H9 (cell line): Measurements from ENCODE around the gene TMEM208. TPM values are rescaled to one million over a fixed set of nuclear protein-coding genes. Genes with fewer than 3 reads are reported as not detected.

ENCODE experiments used
- DNase-seq: peaks from one replicate; pipeline ENCODE4 v3.0.0-alpha.2; 2017
- H2AFZ ChIP-seq: one replicate; pipeline ENCODE4 v1.6.1; 2013; ENCODE audit warnings: mild to moderate bottlenecking, low read length, control low read depth, moderate library complexity
- H2AK5ac ChIP-seq: 2 replicates; pipeline ENCODE4 v1.6.1; 2013; ENCODE audit warnings: low read length, control low read depth, mixed read lengths; ENCODE audit not compliant: insufficient read length
- H2BK120ac ChIP-seq: one replicate; pipeline ENCODE4 v1.6.1; 2013; ENCODE audit warnings: low read depth, mild to moderate bottlenecking, low read length, control low read depth, inconsistent platforms; ENCODE audit not compliant: poor library complexity, severe bottlenecking
- H2BK12ac ChIP-seq: 2 replicates; pipeline ENCODE4 v1.6.1; 2013; ENCODE audit warnings: low read length, control low read depth, mixed read lengths, low read depth; ENCODE audit not compliant: insufficient read length
- H2BK15ac ChIP-seq: 2 replicates; pipeline ENCODE4 v1.6.1; 2013; ENCODE audit warnings: low read depth, low read length, control low read depth
- H2BK20ac ChIP-seq: one replicate; pipeline ENCODE4 v1.6.1; 2013; ENCODE audit warnings: low read depth, mild to moderate bottlenecking, low read length, control low read depth, inconsistent platforms; ENCODE audit not compliant: poor library complexity, severe bottlenecking
- H2BK5ac ChIP-seq: 2 replicates; pipeline ENCODE4 v1.6.1; 2013; ENCODE audit warnings: low read length, control low read depth, mixed read lengths; ENCODE audit not compliant: insufficient read length
- H3K14ac ChIP-seq: 2 replicates; pipeline ENCODE4 v1.6.1; 2013; ENCODE audit warnings: low read length, control low read depth; ENCODE audit not compliant: insufficient read depth
- H3K18ac ChIP-seq: 2 replicates; pipeline ENCODE4 v1.6.1; 2013; ENCODE audit warnings: low read depth, mild to moderate bottlenecking, mixed read lengths, low read length, control low read depth; ENCODE audit not compliant: insufficient read length
- H3K23ac ChIP-seq: 2 replicates; pipeline ENCODE4 v1.6.1; 2013; ENCODE audit warnings: low read length, control low read depth, mixed read lengths, low read depth; ENCODE audit not compliant: insufficient read length
- H3K23me2 ChIP-seq: 2 replicates; pipeline ENCODE4 v1.6.1; 2013; ENCODE audit warnings: low read depth, mild to moderate bottlenecking, mixed read lengths, low read length, control low read depth; ENCODE audit not compliant: insufficient read length, poor library complexity, severe bottlenecking
- H3K27ac ChIP-seq: 2 replicates; pipeline ENCODE4 v1.5.1; 2013; ENCODE audit warnings: low read length, control low read depth, mixed read lengths, low read depth; ENCODE audit not compliant: insufficient read length
- H3K27me3 ChIP-seq: 2 replicates; pipeline ENCODE4 v1.6.1; 2013; ENCODE audit warnings: low read length, control low read depth, inconsistent platforms; ENCODE audit not compliant: insufficient read depth
- H3K4ac ChIP-seq: 2 replicates; pipeline ENCODE4 v1.6.1; 2013; ENCODE audit warnings: low read depth, mild to moderate bottlenecking, control low read depth, inconsistent platforms, low read length, moderate library complexity
- H3K4me1 ChIP-seq: 2 replicates; pipeline ENCODE4 v1.6.1; 2013; ENCODE audit warnings: low read length, control low read depth, inconsistent platforms; ENCODE audit not compliant: insufficient read depth
- H3K4me2 ChIP-seq: 2 replicates; pipeline ENCODE4 v1.6.1; 2013; ENCODE audit warnings: low read length, control low read depth, mixed read lengths; ENCODE audit not compliant: insufficient read length, insufficient read depth
- H3K56ac ChIP-seq: 2 replicates; pipeline ENCODE4 v1.6.1; 2013; ENCODE audit warnings: low read depth, mild to moderate bottlenecking, mixed read lengths, low read length, control low read depth; ENCODE audit not compliant: insufficient read length
- H3K79me1 ChIP-seq: 2 replicates; pipeline ENCODE4 v1.6.1; 2013; ENCODE audit warnings: low read depth, mild to moderate bottlenecking, moderate library complexity, low read length, control low read depth, inconsistent platforms; ENCODE audit not compliant: insufficient read depth, poor library complexity, severe bottlenecking
- H3K79me2 ChIP-seq: 2 replicates; pipeline ENCODE4 v1.6.1; 2013; ENCODE audit warnings: low read length, control low read depth, inconsistent platforms; ENCODE audit not compliant: insufficient read depth
- H3K9ac ChIP-seq: 2 replicates; pipeline ENCODE4 v1.6.1; 2013; ENCODE audit warnings: low read length, control low read depth, mixed read lengths; ENCODE audit not compliant: insufficient read length; ENCODE audit errors: extremely low read depth
- H3K9me3 ChIP-seq: one replicate; pipeline ENCODE4 v1.6.1; 2013; ENCODE audit warnings: low read depth, low read length, inconsistent platforms; ENCODE audit not compliant: control insufficient read depth
- H3T11ph ChIP-seq: one replicate; pipeline ENCODE4 v1.6.1; 2013; ENCODE audit warnings: mild to moderate bottlenecking, low read length, control low read depth, inconsistent platforms
- H4K20me1 ChIP-seq: one replicate; pipeline ENCODE4 v1.6.1; 2013; ENCODE audit not compliant: control insufficient read depth, insufficient read length, insufficient read depth
- H4K5ac ChIP-seq: 2 replicates; pipeline ENCODE4 v1.6.1; 2013; ENCODE audit warnings: low read depth, mild to moderate bottlenecking, mixed read lengths, low read length, control low read depth; ENCODE audit not compliant: insufficient read length
- H4K8ac ChIP-seq: replicated peaks from 2 replicates; pipeline ENCODE4 v1.6.1; 2013; ENCODE audit warnings: low read length, control low read depth, mixed read lengths, low read depth; ENCODE audit not compliant: insufficient read length
- H4K91ac ChIP-seq: 2 replicates; pipeline ENCODE4 v1.6.1; 2013; ENCODE audit warnings: low read depth, mild to moderate bottlenecking, moderate library complexity, mixed read lengths, low read length, control low read depth; ENCODE audit not compliant: insufficient read length
- H3K27ac Mint-ChIP-seq, 3 experiments: 2 replicates in 2 of 3; 3 replicates in 1 of 3; pipeline ENCODE4 v1.8.0; 2020 to 2021; ENCODE audit warnings: mixed read lengths in 3 of 3, mild to moderate bottlenecking in 1 of 3, moderate library complexity in 1 of 3
- H3K27me3 Mint-ChIP-seq: 2 replicates; pipeline ENCODE4 v1.8.0; 2021; ENCODE audit warnings: low read depth, mild to moderate bottlenecking, moderate library complexity, mixed read lengths
- H3K36me3 Mint-ChIP-seq, 3 experiments: 2 replicates in 2 of 3; 3 replicates in 1 of 3; pipeline ENCODE4 v1.8.0; 2020 to 2021; ENCODE audit warnings: low read depth in 3 of 3, mixed read lengths in 3 of 3; ENCODE audit not compliant: insufficient read depth in 1 of 3
- H3K4me1 Mint-ChIP-seq, 2 experiments: 2 replicates each; pipeline ENCODE4 v1.8.0; 2020; ENCODE audit warnings: mixed read lengths in 2 of 2
- H3K4me3 Mint-ChIP-seq, 2 experiments: 2 replicates in 1 of 2; 3 replicates in 1 of 2; pipeline ENCODE4 v1.8.0; 2020 to 2021; ENCODE audit warnings: mild to moderate bottlenecking in 2 of 2, mixed read lengths in 2 of 2, moderate library complexity in 1 of 2
- H3K9me3 Mint-ChIP-seq, 2 experiments: 2 replicates in 1 of 2; 3 replicates in 1 of 2; pipeline ENCODE4 v1.8.0; 2020; ENCODE audit warnings: mild to moderate bottlenecking in 2 of 2, mixed read lengths in 2 of 2, moderate library complexity in 1 of 2
- WGBS: extraction: QIAGEN DNeasy Blood & Tissue Kit; methylation state at CpG from one replicate; pipeline ENCODE4 v1.1.7; 2013; ENCODE audit warnings: missing lambda C conversion rate, low lambda C conversion rate, mixed read lengths; ENCODE audit not compliant: insufficient read length; ENCODE audit errors: extremely low coverage; 5-methylcytosine and 5-hydroxymethylcytosine counted together
- total RNA-seq: library from RNA; stranded (reverse); gene quantifications from 2 replicates; pipeline ENCODE4 v1.2.1, GENCODE V29; 2021
- TF ChIP-seq, protein P1 (sequence below): fragments of 200-600 bp; sonication (generic); conservative IDR thresholded peaks from 3 replicates; pipeline ENCODE4 v1.8.0; 2021; ENCODE audit warnings: antibody characterized with exemption, mild to moderate bottlenecking

Gene TMEM208
- total RNA-seq, 1 experiment from 2014 or later, result 42.6 TPM

DNA sequence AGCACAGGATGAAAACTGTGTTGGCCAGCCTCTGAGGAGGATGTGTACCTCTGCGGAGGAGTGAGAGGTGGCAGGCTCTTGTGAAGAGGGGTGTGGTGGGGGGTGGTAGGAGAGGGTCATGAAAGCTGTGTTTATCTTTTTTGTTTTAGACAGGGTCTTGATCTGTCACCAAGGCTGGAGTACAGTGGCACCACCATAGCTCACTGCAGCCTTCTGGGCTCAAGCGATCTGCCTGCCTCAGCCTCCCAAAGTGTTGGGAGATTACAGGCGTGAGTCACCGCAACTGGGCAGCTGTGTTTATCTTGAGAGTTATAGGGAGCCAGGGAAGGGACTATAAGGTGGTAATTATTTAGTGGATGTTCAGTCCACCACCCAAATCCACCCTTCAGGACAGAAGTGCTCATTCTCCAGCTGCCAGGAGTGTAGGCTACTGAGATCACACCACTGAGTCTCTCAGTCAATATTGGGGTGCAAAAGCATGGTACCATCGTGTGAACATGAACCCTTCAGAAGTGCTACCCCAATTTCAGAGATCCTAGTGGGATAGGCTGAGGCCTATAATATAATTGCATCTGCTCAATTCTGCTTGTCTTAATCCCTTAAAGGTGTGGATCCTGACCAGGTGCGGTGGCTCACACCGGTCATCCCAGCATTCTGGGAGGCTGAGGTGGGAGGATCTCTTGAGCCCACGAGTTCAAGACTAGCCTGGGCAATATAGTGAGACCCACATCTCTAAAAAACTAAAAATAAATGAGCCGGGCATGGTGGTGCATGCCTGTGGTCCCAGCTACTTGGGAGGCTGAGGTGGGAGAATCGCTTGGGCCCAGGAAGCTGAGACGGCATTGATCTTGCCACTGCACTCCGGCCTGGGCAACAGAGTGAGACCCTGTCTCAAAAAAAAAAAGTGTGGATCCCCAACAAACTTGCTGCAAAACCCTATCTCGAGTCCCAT, 36.2 kb upstream of the TMEM208 start:
- WGBS, result no CpG with 5 or more reads among the region's 13 CpGs
- no peak overlapping the region for H3K4me2 ChIP-seq
- peak overlapping the region in 1 of 2 experiments; percentile 93; a peak in 2 of 5 replicates for H3K4me3 Mint-ChIP-seq

More for the DNA sequence above, 36.2 kb upstream of the TMEM208 start:
- Histone ChIP-seq H2AFZ (no peak overlapping the region), H2BK15ac (no peak overlapping the region), H2AK5ac (no peak overlapping the region), H4K8ac (no peak overlapping the region), H4K91ac (no peak overlapping the region), H3K9me3 (no peaks in the 10 kb centered on the region), H3K14ac (no peak overlapping the region), H2BK20ac (no peak overlapping the region), H4K5ac (no peak overlapping the region), H3K9ac (no peak overlapping the region), H3K18ac (no peak overlapping the region), H3K23ac (no peak overlapping the region), H3K79me2 (peaks cover 13% of the 10 kb centered on the region; the same call in 1 of the 2 replicates), H2BK120ac (no peak overlapping the region), H3K79me1 (peaks cover 13% of the 10 kb centered on the region), H3T11ph (no peak overlapping the region), H4K20me1 (no peaks in the 10 kb centered on the region), H3K4me1 (peaks cover 1% of the 10 kb centered on the region; the same call in 1 of the 2 replicates), H3K27ac (no peak overlapping the region), H2BK5ac (no peak overlapping the region), H2BK12ac (no peak overlapping the region), H3K27me3 (no peaks in the 10 kb centered on the region; the same call in none of the 2 replicates), H3K23me2 (peaks cover 8% of the 10 kb centered on the region), H3K4ac (no peak overlapping the region), H3K56ac (no peak overlapping the region)
- peaks cover 24 to 36% of the 10 kb centered on the region in 2 experiments for H3K4me1 Mint-ChIP-seq
- H3K27me3 Mint-ChIP-seq, result peaks cover 13% of the 10 kb centered on the region
- TF ChIP-seq, protein P1, sequence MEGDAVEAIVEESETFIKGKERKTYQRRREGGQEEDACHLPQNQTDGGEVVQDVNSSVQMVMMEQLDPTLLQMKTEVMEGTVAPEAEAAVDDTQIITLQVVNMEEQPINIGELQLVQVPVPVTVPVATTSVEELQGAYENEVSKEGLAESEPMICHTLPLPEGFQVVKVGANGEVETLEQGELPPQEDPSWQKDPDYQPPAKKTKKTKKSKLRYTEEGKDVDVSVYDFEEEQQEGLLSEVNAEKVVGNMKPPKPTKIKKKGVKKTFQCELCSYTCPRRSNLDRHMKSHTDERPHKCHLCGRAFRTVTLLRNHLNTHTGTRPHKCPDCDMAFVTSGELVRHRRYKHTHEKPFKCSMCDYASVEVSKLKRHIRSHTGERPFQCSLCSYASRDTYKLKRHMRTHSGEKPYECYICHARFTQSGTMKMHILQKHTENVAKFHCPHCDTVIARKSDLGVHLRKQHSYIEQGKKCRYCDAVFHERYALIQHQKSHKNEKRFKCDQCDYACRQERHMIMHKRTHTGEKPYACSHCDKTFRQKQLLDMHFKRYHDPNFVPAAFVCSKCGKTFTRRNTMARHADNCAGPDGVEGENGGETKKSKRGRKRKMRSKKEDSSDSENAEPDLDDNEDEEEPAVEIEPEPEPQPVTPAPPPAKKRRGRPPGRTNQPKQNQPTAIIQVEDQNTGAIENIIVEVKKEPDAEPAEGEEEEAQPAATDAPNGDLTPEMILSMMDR, result no peak
- H3K27ac Mint-ChIP-seq, result no peak overlapping the region
- no peaks in the 10 kb centered on the region; a peak in 1 of 5 replicates for H3K9me3 Mint-ChIP-seq
- no peak for DNase-seq
- H3K36me3 Mint-ChIP-seq, result peaks cover 23 to 31% (median 29%) of the 10 kb centered on the region in 3 experiments
